GM12891 (cell line): ENCODE measurements around the gene KAT2B.

Experiments
- POLR2A ChIP-seq: IDR thresholded peaks from 2 replicates; pipeline ENCODE4 v1.6.1; 2011; ENCODE audit warnings: low read depth, low read length, control low read depth
- TAF1 ChIP-seq: IDR thresholded peaks from 2 replicates; pipeline ENCODE4 v1.6.1; 2011; ENCODE audit warnings: low read depth, low read length, control low read depth

- TF ChIP-seq POLR2A: no peak
- TF ChIP-seq TAF1: no peak
These were observed 13.1 kb upstream of the KAT2B start for GRCh38 chr3:20027136-20027535.
